Inflammatory macrophage treated with lipopolysaccharide for 1 hour (primary cell): ENCODE data around the gene PDE7B.
"Not testable (repeated sequence)": the region's sequence is repeated elsewhere in the genome, so short reads cannot be mapped to it uniquely, and the experiment has no call there.

ENCODE experiments used
- DNase-seq, 2 donors: peaks; one replicate each; pipeline ENCODE4 v3.0.0-alpha.2; 2020 to 2022

PDE7B gene

GRCh38 chr6:136209496-136209895, 358.0 kb downstream of the PDE7B start:
- no peak for DNase-seq

- no peak for DNase-seq
Measured at GRCh38 chr6:136210398-136211165, 359.1 kb downstream of the PDE7B start.

- DNase-seq = no peak
Measured at GRCh38 chr6:136212608-136213007, 361.1 kb downstream of the PDE7B start.

GRCh38 chr6:136213012-136213539, 361.6 kb downstream of the PDE7B start:
- DNase-seq = no peak

- DNase-seq = no peak
Measured at GRCh38 chr6:136213853-136214252, 362.4 kb downstream of the PDE7B start.

GRCh38 chr6:136216503-136217401, 365.3 kb downstream of the PDE7B start:
- DNase-seq = no peak

- not testable (repeated sequence) for DNase-seq
Measured at GRCh38 chr6:136224974-136225373, 373.5 kb downstream of the PDE7B start.

- DNase-seq = peak; percentile 45 to 47
Measured at GRCh38 chr6:136225496-136225895, 374.0 kb downstream of the PDE7B start.

- DNase-seq = peak; percentile 38 to 89
Measured at GRCh38 chr6:136226027-136226673, 374.6 kb downstream of the PDE7B start.

GRCh38 chr6:136226674-136227377, 375.3 kb downstream of the PDE7B start:
- DNase-seq = no peak

GRCh38 chr6:136228814-136229213, 377.3 kb downstream of the PDE7B start:
- peak; percentile 65 to 72 for DNase-seq

- DNase-seq = peak in 1 of 2 donors; percentile 42
Measured at GRCh38 chr6:136230219-136230853, 378.8 kb downstream of the PDE7B start.

- no peak for DNase-seq
Measured at GRCh38 chr6:136232701-136233100, 381.2 kb downstream of the PDE7B start.

- no peak for DNase-seq
Measured at GRCh38 chr6:136235233-136235564, 383.7 kb downstream of the PDE7B start.

GRCh38 chr6:136236466-136237293, 385.2 kb downstream of the PDE7B start:
- DNase-seq = peak; percentile 82 to 89

GRCh38 chr6:136244061-136244616, 392.6 kb downstream of the PDE7B start:
- no peak for DNase-seq
